ENCODE data around the gene IGLL5. TPM values are rescaled to one million over a fixed set of nuclear protein-coding genes. Genes with fewer than 3 reads are reported as not detected.

IGLL5 gene
- total RNA-seq, 1 donor from 2014 or later = not detected

DNA sequence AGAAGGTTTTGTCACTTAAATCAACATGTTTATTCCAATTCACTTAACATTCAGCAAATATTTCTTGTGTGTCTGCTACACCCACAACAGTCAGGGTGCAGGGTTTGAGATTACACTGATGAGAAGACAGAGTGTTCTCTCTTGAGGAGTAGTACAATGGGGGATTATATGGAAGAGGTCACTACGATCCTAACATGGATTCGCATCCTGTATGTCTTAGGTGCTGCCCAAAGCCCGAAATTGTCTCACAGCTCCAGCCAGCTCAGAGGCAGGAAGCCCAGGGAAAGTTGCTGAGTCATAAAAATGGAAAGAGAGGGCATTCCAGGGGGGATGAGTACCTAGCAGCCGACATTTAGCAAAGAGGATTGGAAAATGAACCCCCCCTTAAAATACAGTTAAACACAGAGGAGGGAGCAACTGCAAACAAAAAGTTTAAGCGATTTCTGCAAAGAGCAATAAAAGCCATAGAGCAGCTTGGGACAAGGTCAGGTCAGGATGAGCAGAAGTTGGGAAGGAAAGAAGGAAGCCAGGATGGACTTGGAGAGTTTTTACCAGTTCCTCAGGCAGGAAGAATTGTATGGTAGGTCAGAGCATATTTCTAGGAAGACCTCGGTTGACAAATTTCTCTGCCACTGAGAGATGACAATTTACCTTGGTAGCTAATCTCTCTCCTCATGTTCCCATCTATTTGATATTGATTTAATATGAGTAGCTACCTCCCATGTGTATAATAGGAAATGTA is 49.5 kb downstream of the IGLL5 start:
- Mint-ChIP-seq H3K9me3 (ENCODE audit: unreplicated experiment) (no peaks in the 10 kb centered on the region), H3K36me3 (ENCODE audit: low read depth, unreplicated experiment) (no peaks in the 10 kb centered on the region), H3K4me3 (ENCODE audit: unreplicated experiment) (no peak overlapping the region), H3K27ac (ENCODE audit: unreplicated experiment) (no peak overlapping the region), H3K27me3 (ENCODE audit: unreplicated experiment) (peaks cover 6% of the 10 kb centered on the region), H3K4me1 (ENCODE audit: unreplicated experiment) (no peaks in the 10 kb centered on the region)
- DNase-seq (ENCODE audit: low spot score) = no peak
- TF ChIP-seq, protein P1, sequence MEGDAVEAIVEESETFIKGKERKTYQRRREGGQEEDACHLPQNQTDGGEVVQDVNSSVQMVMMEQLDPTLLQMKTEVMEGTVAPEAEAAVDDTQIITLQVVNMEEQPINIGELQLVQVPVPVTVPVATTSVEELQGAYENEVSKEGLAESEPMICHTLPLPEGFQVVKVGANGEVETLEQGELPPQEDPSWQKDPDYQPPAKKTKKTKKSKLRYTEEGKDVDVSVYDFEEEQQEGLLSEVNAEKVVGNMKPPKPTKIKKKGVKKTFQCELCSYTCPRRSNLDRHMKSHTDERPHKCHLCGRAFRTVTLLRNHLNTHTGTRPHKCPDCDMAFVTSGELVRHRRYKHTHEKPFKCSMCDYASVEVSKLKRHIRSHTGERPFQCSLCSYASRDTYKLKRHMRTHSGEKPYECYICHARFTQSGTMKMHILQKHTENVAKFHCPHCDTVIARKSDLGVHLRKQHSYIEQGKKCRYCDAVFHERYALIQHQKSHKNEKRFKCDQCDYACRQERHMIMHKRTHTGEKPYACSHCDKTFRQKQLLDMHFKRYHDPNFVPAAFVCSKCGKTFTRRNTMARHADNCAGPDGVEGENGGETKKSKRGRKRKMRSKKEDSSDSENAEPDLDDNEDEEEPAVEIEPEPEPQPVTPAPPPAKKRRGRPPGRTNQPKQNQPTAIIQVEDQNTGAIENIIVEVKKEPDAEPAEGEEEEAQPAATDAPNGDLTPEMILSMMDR (IDR thresholded peaks at IDR 0.05; ENCODE audit: unreplicated experiment) = no peak

DNA sequence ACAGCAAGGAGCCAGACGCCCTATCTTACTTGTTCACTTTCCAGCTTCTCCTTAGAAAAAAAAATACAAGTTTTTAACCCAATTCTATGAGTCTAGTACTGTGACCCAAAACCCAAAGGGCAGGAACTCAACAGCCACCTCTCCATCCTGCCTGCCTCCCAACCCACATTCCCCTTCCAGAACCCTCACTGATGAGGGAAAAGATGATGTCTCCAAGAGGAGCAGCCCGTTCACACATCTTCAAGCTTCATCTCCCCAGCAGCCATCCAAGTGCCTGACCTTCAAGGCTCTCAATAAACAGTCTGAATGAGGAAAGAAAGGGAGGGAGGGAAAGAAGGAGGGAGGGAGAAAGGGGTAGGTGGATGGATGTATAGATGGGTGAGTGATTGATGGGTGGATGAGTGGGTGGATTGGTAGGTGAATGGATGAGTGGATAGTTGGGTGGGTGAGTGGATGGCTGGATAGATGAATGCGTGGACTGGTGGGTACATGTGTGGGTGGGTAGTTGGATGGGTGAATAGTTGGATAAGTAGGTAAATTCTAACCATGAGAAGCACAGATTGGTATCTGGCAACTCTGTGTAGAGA is 50.4 kb downstream of the IGLL5 start:
- H3K27ac Mint-ChIP-seq (ENCODE audit: unreplicated experiment) = no peak overlapping the region
- no peaks in the 10 kb centered on the region for H3K9me3 Mint-ChIP-seq (ENCODE audit: unreplicated experiment)
- H3K4me1 Mint-ChIP-seq (ENCODE audit: unreplicated experiment) = peaks cover 3% of the 10 kb centered on the region
- H3K27me3 Mint-ChIP-seq (ENCODE audit: unreplicated experiment) = peaks cover 7% of the 10 kb centered on the region
- DNase-seq (ENCODE audit: low spot score) = no peak
- H3K36me3 Mint-ChIP-seq (ENCODE audit: low read depth, unreplicated experiment) = no peaks in the 10 kb centered on the region
- H3K4me3 Mint-ChIP-seq (ENCODE audit: unreplicated experiment) = no peak overlapping the region
- TF ChIP-seq, protein P1 (IDR thresholded peaks at IDR 0.05; ENCODE audit: unreplicated experiment) = no peak

DNA sequence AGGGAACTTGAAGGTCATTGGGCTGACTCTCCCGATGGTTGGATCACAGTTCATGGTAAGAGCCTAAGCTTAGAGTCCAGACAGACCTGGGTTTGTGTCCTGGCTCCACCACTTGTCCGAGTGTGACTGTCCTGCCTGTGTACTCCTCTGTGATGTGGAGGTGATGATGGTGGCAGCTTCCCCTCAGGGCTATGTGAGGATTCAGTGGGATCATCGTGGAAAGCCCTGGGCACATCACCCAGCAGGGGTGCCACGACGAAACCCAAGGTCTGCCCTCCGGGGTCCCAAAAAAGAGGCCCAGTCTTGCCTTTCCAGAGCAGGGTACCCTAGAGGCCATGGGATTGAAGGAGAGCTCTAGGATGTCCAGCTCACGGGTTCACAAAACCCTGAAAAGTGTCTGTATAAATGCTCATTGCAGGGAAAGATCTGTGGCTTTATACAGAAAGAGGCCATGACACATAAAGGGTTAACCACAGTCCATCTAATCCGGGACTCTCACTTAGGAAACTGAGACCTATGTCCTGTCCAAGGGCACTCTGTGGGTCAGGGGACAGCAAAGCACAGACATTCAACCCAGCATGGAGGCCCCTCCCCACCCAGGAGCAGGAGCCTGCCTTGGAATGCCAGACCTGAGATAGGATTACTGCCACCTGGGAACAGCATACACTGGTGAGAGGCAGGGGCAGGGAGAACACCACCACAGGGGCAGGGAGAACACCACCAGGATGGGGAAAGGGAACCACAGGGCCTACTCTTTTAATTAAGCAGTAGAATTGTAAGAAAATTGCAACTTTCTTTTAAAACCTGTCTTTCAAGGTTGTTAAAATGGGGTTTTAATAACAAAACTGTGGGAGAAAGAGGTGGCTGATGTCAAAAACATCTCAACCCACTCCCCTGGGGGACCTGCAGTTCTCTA is 51.3 kb downstream of the IGLL5 start:
- Mint-ChIP-seq H3K27ac (ENCODE audit: unreplicated experiment) (no peak overlapping the region), H3K4me3 (ENCODE audit: unreplicated experiment) (no peak overlapping the region), H3K27me3 (ENCODE audit: unreplicated experiment) (peaks cover 5% of the 10 kb centered on the region), H3K9me3 (ENCODE audit: unreplicated experiment) (no peaks in the 10 kb centered on the region), H3K4me1 (ENCODE audit: unreplicated experiment) (peaks cover 3% of the 10 kb centered on the region), H3K36me3 (ENCODE audit: low read depth, unreplicated experiment) (no peaks in the 10 kb centered on the region)
- DNase-seq (ENCODE audit: low spot score) = no peak
- TF ChIP-seq, protein P1 (IDR thresholded peaks at IDR 0.05; ENCODE audit: unreplicated experiment) = no peak

DNA sequence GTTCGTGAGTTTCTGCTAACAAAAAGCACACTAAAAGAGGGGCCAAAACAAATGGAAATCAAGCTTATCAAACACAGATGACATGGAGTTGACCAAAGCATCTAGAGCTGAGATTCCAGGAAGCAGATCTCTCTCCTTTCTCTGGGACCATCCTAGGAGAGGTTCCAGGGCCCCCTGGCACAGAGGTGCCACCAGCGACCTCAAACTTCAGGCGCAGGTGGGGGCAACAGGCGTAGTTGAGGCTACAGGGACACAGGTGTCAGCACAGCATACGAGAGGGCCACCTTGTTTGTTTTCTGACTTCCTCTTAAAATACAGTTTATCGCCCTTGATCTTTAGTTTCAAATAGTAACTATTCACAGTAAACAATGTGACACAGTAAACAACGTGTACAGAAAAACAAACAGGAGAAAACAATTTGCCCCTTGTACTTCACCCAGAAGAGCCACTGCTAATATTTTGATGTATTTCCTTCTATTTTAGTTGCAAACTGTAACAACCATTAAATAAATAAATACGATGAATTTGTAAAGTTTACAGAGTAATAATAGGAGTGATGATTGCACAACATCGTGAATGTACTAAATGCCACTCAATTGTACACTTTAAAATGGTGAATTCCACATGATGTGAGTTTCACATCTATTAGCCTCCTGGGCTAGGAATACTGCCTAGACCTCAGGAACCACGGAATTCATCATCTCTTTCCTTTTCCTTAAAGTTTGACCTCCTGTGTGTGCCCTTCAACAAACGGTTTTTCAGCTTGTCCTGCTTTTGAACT is 52.2 kb downstream of the IGLL5 start:
- H3K27ac Mint-ChIP-seq (ENCODE audit: unreplicated experiment) = no peak overlapping the region
- no peaks in the 10 kb centered on the region for H3K9me3 Mint-ChIP-seq (ENCODE audit: unreplicated experiment)
- H3K27me3 Mint-ChIP-seq (ENCODE audit: unreplicated experiment) = peaks cover 5% of the 10 kb centered on the region
- no peak overlapping the region for H3K4me3 Mint-ChIP-seq (ENCODE audit: unreplicated experiment)
- H3K4me1 Mint-ChIP-seq (ENCODE audit: unreplicated experiment) = peaks cover 3% of the 10 kb centered on the region
- DNase-seq (ENCODE audit: low spot score) = no peak
- no peaks in the 10 kb centered on the region for H3K36me3 Mint-ChIP-seq (ENCODE audit: low read depth, unreplicated experiment)
- TF ChIP-seq, protein P1 (IDR thresholded peaks at IDR 0.05; ENCODE audit: unreplicated experiment) = no peak

All from endothelial cell (in vitro differentiated cells).